Thyroid gland (tissue), 4 donors: ENCODE data around the gene WDFY4. TPM values are rescaled to one million over a fixed set of nuclear protein-coding genes. Genes with fewer than 3 reads are reported as not detected.

Experiments used
- DNase-seq, 2 donors: peaks; one replicate each; pipeline ENCODE4 v3.0.0-alpha.2; 2019
- H3K27ac ChIP-seq, 3 donors: fragments of 200-600 bp; sonication (generic); 1 replicate in 2 of 3; 2 replicates in 1 of 3; pipeline ENCODE4 v1.5.1; 2016 to 2019; ENCODE audit warnings: mild to moderate bottlenecking in 1 of 3, moderate library complexity in 1 of 3
- H3K27me3 ChIP-seq: fragments of 200-600 bp; sonication (generic); one replicate; pipeline ENCODE4 v1.5.1; 2019
- H3K36me3 ChIP-seq, 2 donors: fragments of 200-600 bp; sonication (generic); one replicate each; pipeline ENCODE4 v1.5.1; 2016 to 2019
- H3K4me1 ChIP-seq, 2 donors: fragments of 200-600 bp; sonication (generic); one replicate each; pipeline ENCODE4 v1.5.1; 2017 to 2019
- H3K4me3 ChIP-seq, 3 donors: fragments of 200-600 bp; sonication (generic); replicated peaks in 1 of 3; 1 replicate in 2 of 3; 2 replicates in 1 of 3; pipeline ENCODE4 v1.5.1; 2016; ENCODE audit warnings: mild to moderate bottlenecking in 1 of 3
- H3K9me3 ChIP-seq: fragments of 200-600 bp; sonication (generic); one replicate; pipeline ENCODE4 v1.5.1; 2017
- POLR2A ChIP-seq, 2 donors: fragments of 450-650 bp; IDR thresholded peaks; one replicate each; pipeline ENCODE4 v1.6.1; 2017; ENCODE audit warnings: antibody characterized with exemption in 2 of 2, mild to moderate bottlenecking in 2 of 2, moderate library complexity in 1 of 2
- WGBS, 2 donors: methylation state at CpG; one replicate each; pipeline ENCODE4 v1.1.5; 2017; 5-methylcytosine and 5-hydroxymethylcytosine counted together
- intact Hi-C: fragments of 100-400 bp; cut with DNase I; formaldehyde crosslinking; loops from one replicate; pipeline ENCODE4 v1.15.1; 2023
- total RNA-seq, 4 donors: library from RNA; depleted of rRNA; stranded (reverse); fragments of >200 nt; gene quantifications; one replicate each; pipeline ENCODE4 v1.2.3, GENCODE V29; 2016
- TF ChIP-seq, protein P1 (sequence below), 6 experiments: fragments of 200-600 bp in 3 of 6; fragments of 450-650 bp in 3 of 6; sonication (generic) in 3 of 6; IDR thresholded peaks; one replicate each; pipeline ENCODE4 v1.5.1; 2016 to 2019; ENCODE audit warnings: antibody characterized with exemption in 6 of 6, mild to moderate bottlenecking in 2 of 6, inconsistent platforms in 1 of 6, moderate library complexity in 1 of 6

Gene WDFY4
- total RNA-seq, 4 donors from 2014 or later: 1.0 to 3.5 (median 1.2) TPM

GRCh38 chr10:48670978-48671913 lies 13.4 kb upstream of the WDFY4 start:
- 55 to 63% methylated on average over 23 to 28 of the region's 28 CpGs for WGBS, 2 donors
- H3K36me3 ChIP-seq: no peaks in the 10 kb centered on the region
- DNase-seq: no peak
- intact Hi-C loops: no loop called here
- H3K9me3 ChIP-seq: no peaks in the 10 kb centered on the region
- no peaks in the 10 kb centered on the region for H3K4me1 ChIP-seq
- no peaks in the 10 kb centered on the region for H3K27me3 ChIP-seq
- no peak overlapping the region for H3K27ac ChIP-seq
- H3K4me3 ChIP-seq: no peak overlapping the region
- TF ChIP-seq, protein P1, sequence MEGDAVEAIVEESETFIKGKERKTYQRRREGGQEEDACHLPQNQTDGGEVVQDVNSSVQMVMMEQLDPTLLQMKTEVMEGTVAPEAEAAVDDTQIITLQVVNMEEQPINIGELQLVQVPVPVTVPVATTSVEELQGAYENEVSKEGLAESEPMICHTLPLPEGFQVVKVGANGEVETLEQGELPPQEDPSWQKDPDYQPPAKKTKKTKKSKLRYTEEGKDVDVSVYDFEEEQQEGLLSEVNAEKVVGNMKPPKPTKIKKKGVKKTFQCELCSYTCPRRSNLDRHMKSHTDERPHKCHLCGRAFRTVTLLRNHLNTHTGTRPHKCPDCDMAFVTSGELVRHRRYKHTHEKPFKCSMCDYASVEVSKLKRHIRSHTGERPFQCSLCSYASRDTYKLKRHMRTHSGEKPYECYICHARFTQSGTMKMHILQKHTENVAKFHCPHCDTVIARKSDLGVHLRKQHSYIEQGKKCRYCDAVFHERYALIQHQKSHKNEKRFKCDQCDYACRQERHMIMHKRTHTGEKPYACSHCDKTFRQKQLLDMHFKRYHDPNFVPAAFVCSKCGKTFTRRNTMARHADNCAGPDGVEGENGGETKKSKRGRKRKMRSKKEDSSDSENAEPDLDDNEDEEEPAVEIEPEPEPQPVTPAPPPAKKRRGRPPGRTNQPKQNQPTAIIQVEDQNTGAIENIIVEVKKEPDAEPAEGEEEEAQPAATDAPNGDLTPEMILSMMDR (IDR thresholded peaks at IDR 0.05): no peak
- TF ChIP-seq POLR2A (IDR thresholded peaks at IDR 0.05): no peak

- H3K27me3 ChIP-seq: no peaks in the 10 kb centered on the region
- 77 to 83% methylated on average over 18 to 19 of the region's 26 CpGs for WGBS, 2 donors
- no peaks in the 10 kb centered on the region for H3K36me3 ChIP-seq
- H3K4me1 ChIP-seq: no peaks in the 10 kb centered on the region
- no peak overlapping the region for H3K27ac ChIP-seq
- DNase-seq: no peak
- intact Hi-C loops: no loop called here
- TF ChIP-seq, protein P1 (IDR thresholded peaks at IDR 0.05): no peak
- no peak for TF ChIP-seq POLR2A (IDR thresholded peaks at IDR 0.05)
- H3K9me3 ChIP-seq: no peaks in the 10 kb centered on the region
- no peak overlapping the region for H3K4me3 ChIP-seq
Measured at GRCh38 chr10:48671914-48672595, 12.6 kb upstream of the WDFY4 start.

DNA sequence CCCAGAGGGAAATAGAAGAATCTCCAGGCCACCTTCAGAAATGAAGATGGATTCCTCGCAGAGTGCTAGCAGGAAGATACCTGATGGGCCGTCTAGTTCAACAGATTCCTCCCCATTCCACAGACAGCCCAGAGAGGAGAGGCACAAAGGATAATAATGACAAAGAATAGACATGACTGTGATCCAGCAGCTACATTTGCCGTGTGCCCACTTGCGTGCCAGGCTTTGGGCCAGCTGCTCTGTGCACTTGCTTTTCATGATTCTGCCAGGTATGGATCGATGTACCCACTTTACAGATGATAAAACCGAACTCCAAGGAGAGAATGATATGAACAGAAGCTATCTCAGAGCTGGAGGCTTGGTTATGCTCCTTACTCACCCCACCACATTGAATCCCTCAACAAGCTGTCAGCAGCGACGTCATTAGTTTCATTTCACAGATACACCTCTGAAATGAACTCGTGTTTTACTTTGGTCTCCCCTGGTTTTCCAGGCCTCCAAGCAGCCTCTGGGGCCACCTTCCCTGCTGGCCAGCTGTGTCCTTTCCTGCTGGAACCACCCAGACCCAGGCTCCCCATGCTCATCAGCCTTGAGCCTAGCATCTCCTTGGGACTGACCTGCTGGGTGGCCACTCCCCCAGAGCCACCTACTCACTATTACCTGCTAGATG lies 11.9 kb upstream of the WDFY4 start:
- intact Hi-C loops: no loop called here

GRCh38 chr10:48677625-48678024 lies 7.0 kb upstream of the WDFY4 start:
- Histone ChIP-seq H3K36me3 (no peaks in the 10 kb centered on the region), H3K9me3 (no peaks in the 10 kb centered on the region), H3K27ac (no peak overlapping the region), H3K4me1 (no peaks in the 10 kb centered on the region), H3K27me3 (no peaks in the 10 kb centered on the region), H3K4me3 (no peak overlapping the region)
- no peak for DNase-seq
- intact Hi-C loops: no loop called here
- no peak for TF ChIP-seq POLR2A (IDR thresholded peaks at IDR 0.05)
- TF ChIP-seq, protein P1 (IDR thresholded peaks at IDR 0.05): no peak
- 83 to 89% methylated on average over 2 of the region's 2 CpGs for WGBS, 2 donors

More for the DNA sequence above, 11.9 kb upstream of the WDFY4 start:
- H3K27ac ChIP-seq: no peak overlapping the region
- no peak overlapping the region for H3K4me3 ChIP-seq
- DNase-seq: no peak
- H3K9me3 ChIP-seq: no peaks in the 10 kb centered on the region
- H3K27me3 ChIP-seq: no peaks in the 10 kb centered on the region
- H3K36me3 ChIP-seq: no peaks in the 10 kb centered on the region
- 91 to 93% methylated on average over 9 of the region's 9 CpGs for WGBS, 2 donors
- H3K4me1 ChIP-seq: no peaks in the 10 kb centered on the region
- TF ChIP-seq POLR2A (IDR thresholded peaks at IDR 0.05): no peak
- TF ChIP-seq, protein P1 (IDR thresholded peaks at IDR 0.05): no peak
